ENCODE results near the gene FAM221A.
"Not testable (repeated sequence)": the region's sequence is repeated elsewhere in the genome, so short reads cannot be mapped to it uniquely, and the experiment has no call there.

The FAM221A gene

GRCh38 chr7:23679898-23680413, at the start of gene FAM221A:
FAM221A (plus strand) TSS chr7:23680199; CDS start chr7:23680219, 20 bp downstream.
- peak; percentile 49 to 76 for DNase-seq (ENCODE audit: low read depth in 2 of 2)

- no peak for DNase-seq (ENCODE audit: low read depth in 2 of 2)
Observed at GRCh38 chr7:23633417-23633816, 46.6 kb upstream of the FAM221A start.

- DNase-seq (ENCODE audit: low read depth in 2 of 2), result no peak
Observed at GRCh38 chr7:23645822-23646221, 34.2 kb upstream of the FAM221A start.

GRCh38 chr7:23653942-23654341, 26.1 kb upstream of the FAM221A start:
- no peak for DNase-seq (ENCODE audit: low read depth in 2 of 2)

- DNase-seq (ENCODE audit: low read depth in 2 of 2), result no peak
Observed at GRCh38 chr7:23654508-23654907, 25.5 kb upstream of the FAM221A start.

- DNase-seq (ENCODE audit: low read depth in 2 of 2), result no peak
Observed at GRCh38 chr7:23655433-23655832, 24.6 kb upstream of the FAM221A start.

- no peak for DNase-seq (ENCODE audit: low read depth in 2 of 2)
Observed at GRCh38 chr7:23658831-23659427, 21.1 kb upstream of the FAM221A start.

GRCh38 chr7:23661385-23661784, 18.6 kb upstream of the FAM221A start:
- no peak for DNase-seq (ENCODE audit: low read depth in 2 of 2)

GRCh38 chr7:23662124-23662983, 17.6 kb upstream of the FAM221A start:
- DNase-seq (ENCODE audit: low read depth in 2 of 2), result no peak

GRCh38 chr7:23662984-23663313, 17.1 kb upstream of the FAM221A start:
- no peak for DNase-seq (ENCODE audit: low read depth in 2 of 2)

- DNase-seq (ENCODE audit: low read depth in 2 of 2), result no peak
Observed at GRCh38 chr7:23664122-23664521, 15.9 kb upstream of the FAM221A start.

GRCh38 chr7:23672033-23672432, 8.0 kb upstream of the FAM221A start:
- no peak for DNase-seq (ENCODE audit: low read depth in 2 of 2)

GRCh38 chr7:23680414-23681405, 711 bp downstream of the FAM221A start:
- peak; percentile 1 to 15 for DNase-seq (ENCODE audit: low read depth in 2 of 2)

- DNase-seq (ENCODE audit: low read depth in 2 of 2), result not testable (repeated sequence)
Observed at GRCh38 chr7:23684041-23684440, 4.0 kb downstream of the FAM221A start.

- DNase-seq (ENCODE audit: low read depth in 2 of 2), result no peak
Observed at GRCh38 chr7:23685731-23686130, 5.7 kb downstream of the FAM221A start.

- no peak for DNase-seq (ENCODE audit: low read depth in 2 of 2)
Observed at GRCh38 chr7:23687011-23687410, 7.0 kb downstream of the FAM221A start.

GRCh38 chr7:23689165-23689564, 9.2 kb downstream of the FAM221A start:
- no peak for DNase-seq (ENCODE audit: low read depth in 2 of 2)

GRCh38 chr7:23691320-23691719, 11.3 kb downstream of the FAM221A start:
- no peak for DNase-seq (ENCODE audit: low read depth in 2 of 2)

- DNase-seq (ENCODE audit: low read depth in 2 of 2), result no peak
Observed at GRCh38 chr7:23693224-23693623, 13.2 kb downstream of the FAM221A start.

GRCh38 chr7:23696916-23697441, 17.0 kb downstream of the FAM221A start:
- DNase-seq (ENCODE audit: low read depth in 2 of 2), result peak; percentile 20 to 21

GRCh38 chr7:23698822-23699221, 18.8 kb downstream of the FAM221A start:
- no peak for DNase-seq (ENCODE audit: low read depth in 2 of 2)

- DNase-seq (ENCODE audit: low read depth in 2 of 2), result no peak
Observed at GRCh38 chr7:23700046-23700445, 20.0 kb downstream of the FAM221A start.

Data from stimulated activated CD8-positive, alpha-beta memory T cell treated with anti-CD3 and anti-CD28 coated beads, Interleukin-7, amount 100 ng/mL, for 4 hours (primary cell).